ENCODE results near the gene PLLP. TPM values are rescaled to one million over a fixed set of nuclear protein-coding genes. Genes with fewer than 3 reads are reported as not detected.

PLLP gene
- total and polyA plus RNA-seq, 2 donors (not counting 1 experiment from before 2014, with no cell fraction given) = 0.15 TPM; not detected in 1

GRCh38 chr16:57282510-57283213, 1.8 kb downstream of the PLLP start:
- Histone ChIP-seq H4K20me1 (ENCODE audit: control insufficient read depth, insufficient read depth, low read length, poor library complexity, severe bottlenecking) (no peaks in the 10 kb centered on the region), H3K9me3 (ENCODE audit: control extremely low read depth in 1 of 3, control insufficient read depth in 2 of 3, insufficient read depth in 1 of 3, low read length in 2 of 3) (peaks cover 0 to 5% (median 0%) of the 10 kb centered on the region in 3 donors), H3K9ac (ENCODE audit: low read length) (no peak overlapping the region), H3K4me3 (ENCODE audit: control extremely low read depth in 1 of 5, extremely low read depth in 1 of 5, insufficient read depth in 1 of 5, low read depth in 2 of 5, low read length in 4 of 5) (no peak overlapping the region), H3K4me1 (ENCODE audit: control insufficient read depth in 2 of 2, insufficient read depth in 2 of 2, low read length in 2 of 2) (peaks cover 13 to 16% of the 10 kb centered on the region in 2 donors), H3K79me2 (ENCODE audit: control insufficient read depth, insufficient read depth, low read length) (no peaks in the 10 kb centered on the region), H3K27ac (ENCODE audit: low read length in 2 of 2) (no peak overlapping the region), H3K36me3 (replicated peaks in 1 of 2; ENCODE audit: control extremely low read depth in 1 of 2, control insufficient read depth in 1 of 2, extremely low read depth in 1 of 2, insufficient read depth in 2 of 2, low read length in 1 of 2) (no peaks in the 10 kb centered on the region), H2AFZ (ENCODE audit: insufficient read depth, low read depth, low read length, poor library complexity, severe bottlenecking) (no peak overlapping the region), H3K4me2 (replicated peaks; ENCODE audit: low read depth, low read length, poor library complexity, severe bottlenecking) (no peak overlapping the region), H3K27me3 (replicated peaks in 1 of 4; ENCODE audit: control extremely low read depth in 1 of 4, control insufficient read depth in 3 of 4, insufficient read depth in 4 of 4, low read length in 3 of 4) (peaks cover 0 to 36% (median 19%) of the 10 kb centered on the region in 4 experiments)
- DNase-seq = no peak
- CTCF ChIA-PET = no interaction called here
- Mint-ChIP-seq H3K9me3 (ENCODE audit: insufficient read depth) (no peaks in the 10 kb centered on the region), H3K27ac (no peak overlapping the region), H3K4me3 (peak overlapping the region; percentile 78), H3K4me1 (peaks cover 13% of the 10 kb centered on the region), H3K27me3 (peaks cover 36% of the 10 kb centered on the region)
- WGBS (ENCODE audit: insufficient coverage) = 94% methylated on average over 6 of the region's 8 CpGs
- TF ChIP-seq, protein P1, sequence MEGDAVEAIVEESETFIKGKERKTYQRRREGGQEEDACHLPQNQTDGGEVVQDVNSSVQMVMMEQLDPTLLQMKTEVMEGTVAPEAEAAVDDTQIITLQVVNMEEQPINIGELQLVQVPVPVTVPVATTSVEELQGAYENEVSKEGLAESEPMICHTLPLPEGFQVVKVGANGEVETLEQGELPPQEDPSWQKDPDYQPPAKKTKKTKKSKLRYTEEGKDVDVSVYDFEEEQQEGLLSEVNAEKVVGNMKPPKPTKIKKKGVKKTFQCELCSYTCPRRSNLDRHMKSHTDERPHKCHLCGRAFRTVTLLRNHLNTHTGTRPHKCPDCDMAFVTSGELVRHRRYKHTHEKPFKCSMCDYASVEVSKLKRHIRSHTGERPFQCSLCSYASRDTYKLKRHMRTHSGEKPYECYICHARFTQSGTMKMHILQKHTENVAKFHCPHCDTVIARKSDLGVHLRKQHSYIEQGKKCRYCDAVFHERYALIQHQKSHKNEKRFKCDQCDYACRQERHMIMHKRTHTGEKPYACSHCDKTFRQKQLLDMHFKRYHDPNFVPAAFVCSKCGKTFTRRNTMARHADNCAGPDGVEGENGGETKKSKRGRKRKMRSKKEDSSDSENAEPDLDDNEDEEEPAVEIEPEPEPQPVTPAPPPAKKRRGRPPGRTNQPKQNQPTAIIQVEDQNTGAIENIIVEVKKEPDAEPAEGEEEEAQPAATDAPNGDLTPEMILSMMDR (IDR thresholded peaks at IDR 0.05) = no peak
- TF ChIP-seq EZH2 (IDR thresholded peaks at IDR 0.05; ENCODE audit: borderline replicate concordance, insufficient read depth, low read depth, low read length, poor library complexity, severe bottlenecking) = no peak
- intact Hi-C loops (cut with micrococcal nuclease) = no loop called here
- POLR2A ChIA-PET = interaction anchor here (0.7 kb wide), 1 partner anchor 346 kb away, joined by 3 read pairs; no protein-coding TSS in a partner anchor
- no peak for ATAC-seq (ENCODE audit: low read depth)

- no peaks in the 10 kb centered on the region for H3K79me2 ChIP-seq (ENCODE audit: control insufficient read depth, insufficient read depth, low read length)
- no peaks in the 10 kb centered on the region for H4K20me1 ChIP-seq (ENCODE audit: control insufficient read depth, insufficient read depth, low read length, poor library complexity, severe bottlenecking)
- DNase-seq (no peak), ATAC-seq (ENCODE audit: low read depth) (no peak)
- H3K4me2 ChIP-seq (replicated peaks; ENCODE audit: low read depth, low read length, poor library complexity, severe bottlenecking) = no peak overlapping the region
- H3K27ac Mint-ChIP-seq = no peak overlapping the region
- ChIA-PET CTCF (no interaction called here), POLR2A (no interaction called here)
- peaks cover 16% of the 10 kb centered on the region for H3K4me1 Mint-ChIP-seq
- H3K4me3 ChIP-seq (ENCODE audit: control extremely low read depth in 1 of 5, extremely low read depth in 1 of 5, insufficient read depth in 1 of 5, low read depth in 2 of 5, low read length in 4 of 5) = no peak overlapping the region
- peaks cover 0 to 36% (median 19%) of the 10 kb centered on the region in 4 experiments for H3K27me3 ChIP-seq (replicated peaks in 1 of 4; ENCODE audit: control extremely low read depth in 1 of 4, control insufficient read depth in 3 of 4, insufficient read depth in 4 of 4, low read length in 3 of 4)
- H3K27ac ChIP-seq (ENCODE audit: low read length in 2 of 2) = no peak overlapping the region
- no peak overlapping the region for H3K4me3 Mint-ChIP-seq
- 87% methylated on average over 2 of the region's 3 CpGs for WGBS (ENCODE audit: insufficient coverage)
- no peaks in the 10 kb centered on the region for H3K36me3 ChIP-seq (replicated peaks in 1 of 2; ENCODE audit: control extremely low read depth in 1 of 2, control insufficient read depth in 1 of 2, extremely low read depth in 1 of 2, insufficient read depth in 2 of 2, low read length in 1 of 2)
- H3K4me1 ChIP-seq (ENCODE audit: control insufficient read depth in 2 of 2, insufficient read depth in 2 of 2, low read length in 2 of 2) = peaks cover 15 to 16% of the 10 kb centered on the region in 2 donors
- no peak overlapping the region for H3K9ac ChIP-seq (ENCODE audit: low read length)
- intact Hi-C loops (cut with micrococcal nuclease) = no loop called here
- H2AFZ ChIP-seq (ENCODE audit: insufficient read depth, low read depth, low read length, poor library complexity, severe bottlenecking) = no peak overlapping the region
- H3K27me3 Mint-ChIP-seq = peaks cover 32% of the 10 kb centered on the region
- TF ChIP-seq, protein P1 (IDR thresholded peaks at IDR 0.05) = no peak
- TF ChIP-seq EZH2 (IDR thresholded peaks at IDR 0.05; ENCODE audit: borderline replicate concordance, insufficient read depth, low read depth, low read length, poor library complexity, severe bottlenecking) = no peak
- no peaks in the 10 kb centered on the region for H3K9me3 Mint-ChIP-seq (ENCODE audit: insufficient read depth)
- peaks cover 0 to 5% (median 0%) of the 10 kb centered on the region in 3 donors for H3K9me3 ChIP-seq (ENCODE audit: control extremely low read depth in 1 of 3, control insufficient read depth in 2 of 3, insufficient read depth in 1 of 3, low read length in 2 of 3)
These were observed 2.7 kb downstream of the PLLP start for GRCh38 chr16:57281791-57282190.
